Measurements from ENCODE around the gene MED1.
"Not testable (repeated sequence)": the region's sequence is repeated elsewhere in the genome, so short reads cannot be mapped to it uniquely, and the experiment has no call there.

MED1 gene

DNA sequence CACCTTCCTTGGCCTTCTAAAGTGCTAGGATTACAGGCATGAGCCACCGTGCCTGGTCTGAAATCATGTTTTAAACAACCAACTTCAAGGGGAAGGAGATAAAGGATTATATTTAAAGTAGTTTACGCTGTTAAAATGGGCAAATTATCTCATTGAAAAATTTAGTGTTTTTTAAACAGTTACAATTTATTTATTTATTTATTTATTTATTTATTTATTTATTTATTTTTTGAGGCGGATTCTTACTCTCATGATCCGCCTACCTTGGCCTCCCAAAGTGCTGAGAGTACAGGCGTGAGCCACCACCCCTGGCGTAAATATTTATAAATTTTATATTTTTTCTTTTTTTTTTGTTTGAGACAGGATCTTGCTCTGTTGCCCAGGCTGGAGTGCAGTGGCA is 32.4 kb upstream of the MED1 start:
- TF ChIP-seq, protein P1, sequence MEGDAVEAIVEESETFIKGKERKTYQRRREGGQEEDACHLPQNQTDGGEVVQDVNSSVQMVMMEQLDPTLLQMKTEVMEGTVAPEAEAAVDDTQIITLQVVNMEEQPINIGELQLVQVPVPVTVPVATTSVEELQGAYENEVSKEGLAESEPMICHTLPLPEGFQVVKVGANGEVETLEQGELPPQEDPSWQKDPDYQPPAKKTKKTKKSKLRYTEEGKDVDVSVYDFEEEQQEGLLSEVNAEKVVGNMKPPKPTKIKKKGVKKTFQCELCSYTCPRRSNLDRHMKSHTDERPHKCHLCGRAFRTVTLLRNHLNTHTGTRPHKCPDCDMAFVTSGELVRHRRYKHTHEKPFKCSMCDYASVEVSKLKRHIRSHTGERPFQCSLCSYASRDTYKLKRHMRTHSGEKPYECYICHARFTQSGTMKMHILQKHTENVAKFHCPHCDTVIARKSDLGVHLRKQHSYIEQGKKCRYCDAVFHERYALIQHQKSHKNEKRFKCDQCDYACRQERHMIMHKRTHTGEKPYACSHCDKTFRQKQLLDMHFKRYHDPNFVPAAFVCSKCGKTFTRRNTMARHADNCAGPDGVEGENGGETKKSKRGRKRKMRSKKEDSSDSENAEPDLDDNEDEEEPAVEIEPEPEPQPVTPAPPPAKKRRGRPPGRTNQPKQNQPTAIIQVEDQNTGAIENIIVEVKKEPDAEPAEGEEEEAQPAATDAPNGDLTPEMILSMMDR (conservative IDR thresholded peaks at IDR 0.05; ENCODE audit: control insufficient read depth, insufficient read depth, low read depth, low read length), result no peak
- DNase-seq (ENCODE audit: low read depth), result no peak
- H3K4me3 ChIP-seq (ENCODE audit: control insufficient read depth, low read depth, low read length), result no peak overlapping the region

DNA sequence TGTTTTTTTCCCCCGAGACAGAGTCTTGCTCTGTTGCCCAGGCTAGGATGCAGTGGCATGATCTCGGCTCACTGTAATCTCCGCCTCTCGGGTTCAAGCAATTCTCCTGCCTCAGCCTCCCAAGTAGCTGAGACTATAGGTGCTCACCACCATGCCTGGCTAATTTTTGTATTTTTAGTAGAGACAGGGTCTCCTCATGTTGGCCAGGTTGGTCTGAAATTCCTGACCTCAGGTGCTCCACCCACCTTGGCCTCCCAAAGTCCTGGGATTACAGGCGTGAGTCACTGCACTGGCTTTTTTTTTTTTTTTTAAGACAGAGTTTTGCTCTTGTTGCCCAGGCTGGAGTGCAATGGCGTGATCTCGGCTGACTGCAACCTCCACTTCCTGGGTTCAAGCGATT is 28.6 kb upstream of the MED1 start:
- not testable (repeated sequence) for H3K4me3 ChIP-seq (ENCODE audit: control insufficient read depth, low read depth, low read length); DNase-seq (ENCODE audit: low read depth)

DNA sequence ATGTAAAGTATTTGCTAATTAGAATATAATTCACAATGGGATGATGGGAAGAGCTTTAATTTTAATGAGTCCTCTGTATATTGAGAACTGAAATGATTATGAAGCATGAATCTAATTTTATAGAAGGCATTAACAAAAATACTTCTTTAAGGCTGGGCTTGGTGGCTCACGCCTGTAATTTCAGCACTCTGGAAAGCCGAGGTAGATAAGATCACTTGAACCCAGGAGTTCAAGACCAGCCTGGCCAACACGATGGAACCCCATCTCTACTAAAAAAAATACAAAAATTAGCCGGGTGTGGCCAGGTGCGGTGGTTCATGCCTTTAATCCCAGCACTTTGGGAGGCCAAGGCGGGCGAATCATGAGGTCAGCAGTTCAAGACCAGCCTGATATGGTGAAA is 22.2 kb upstream of the MED1 start:
- TF ChIP-seq, protein P1 (conservative IDR thresholded peaks at IDR 0.05; ENCODE audit: control insufficient read depth, insufficient read depth, low read depth, low read length), result no peak
- no peak overlapping the region for H3K4me3 ChIP-seq (ENCODE audit: control insufficient read depth, low read depth, low read length)
- no peak for DNase-seq (ENCODE audit: low read depth)

DNA sequence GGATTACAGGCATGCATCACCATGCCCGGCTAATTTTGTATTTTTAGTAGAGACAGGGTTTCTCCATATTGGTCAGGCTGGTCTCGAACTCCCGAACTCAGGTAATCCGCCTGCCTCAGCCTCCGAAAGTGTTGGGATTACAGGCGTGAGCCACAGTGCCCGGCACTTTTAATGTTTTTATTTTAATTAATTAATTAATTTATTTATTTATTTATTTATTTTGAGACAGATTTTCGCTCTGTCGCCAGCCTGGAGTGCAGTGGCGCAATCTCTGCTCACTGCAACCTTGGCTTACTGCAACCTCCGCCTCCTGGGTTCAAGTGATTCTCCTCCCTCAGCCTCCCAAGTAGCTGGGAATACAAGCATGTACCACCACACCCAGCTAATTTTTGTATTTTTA is 17.5 kb upstream of the MED1 start:
- H3K4me3 ChIP-seq (ENCODE audit: control insufficient read depth, low read depth, low read length); DNase-seq (ENCODE audit: low read depth): not testable (repeated sequence)

DNA sequence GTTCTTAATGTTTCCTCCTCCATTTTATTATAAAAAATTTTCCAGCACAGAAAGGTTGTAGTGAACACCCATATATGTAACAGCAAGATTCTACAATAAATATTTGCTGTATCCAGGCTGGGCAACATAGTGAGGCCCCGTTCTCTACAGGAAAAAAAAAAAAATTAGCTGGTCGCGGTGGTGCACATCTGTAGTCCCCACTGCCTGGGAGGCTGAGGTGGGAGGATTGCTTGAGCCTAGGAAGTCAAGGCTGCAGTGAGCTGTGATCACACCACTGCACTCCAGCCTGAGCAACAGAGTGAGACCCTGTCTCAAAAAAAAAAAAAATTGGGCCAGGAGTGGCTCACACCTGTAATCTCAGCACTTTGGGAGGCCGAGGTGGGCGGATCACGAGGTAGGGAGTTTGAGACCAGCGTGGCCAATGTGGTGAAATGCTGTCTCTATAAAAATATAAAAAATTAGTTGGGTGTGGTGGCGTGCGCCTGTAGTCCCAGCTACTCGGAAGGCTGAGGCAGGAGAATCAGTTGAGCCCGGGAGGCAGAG is 13.6 kb upstream of the MED1 start:
- peak overlapping the region; percentile 89 for H3K4me3 ChIP-seq (ENCODE audit: control insufficient read depth, low read depth, low read length)
- DNase-seq (ENCODE audit: low read depth), result not testable (repeated sequence)

DNA sequence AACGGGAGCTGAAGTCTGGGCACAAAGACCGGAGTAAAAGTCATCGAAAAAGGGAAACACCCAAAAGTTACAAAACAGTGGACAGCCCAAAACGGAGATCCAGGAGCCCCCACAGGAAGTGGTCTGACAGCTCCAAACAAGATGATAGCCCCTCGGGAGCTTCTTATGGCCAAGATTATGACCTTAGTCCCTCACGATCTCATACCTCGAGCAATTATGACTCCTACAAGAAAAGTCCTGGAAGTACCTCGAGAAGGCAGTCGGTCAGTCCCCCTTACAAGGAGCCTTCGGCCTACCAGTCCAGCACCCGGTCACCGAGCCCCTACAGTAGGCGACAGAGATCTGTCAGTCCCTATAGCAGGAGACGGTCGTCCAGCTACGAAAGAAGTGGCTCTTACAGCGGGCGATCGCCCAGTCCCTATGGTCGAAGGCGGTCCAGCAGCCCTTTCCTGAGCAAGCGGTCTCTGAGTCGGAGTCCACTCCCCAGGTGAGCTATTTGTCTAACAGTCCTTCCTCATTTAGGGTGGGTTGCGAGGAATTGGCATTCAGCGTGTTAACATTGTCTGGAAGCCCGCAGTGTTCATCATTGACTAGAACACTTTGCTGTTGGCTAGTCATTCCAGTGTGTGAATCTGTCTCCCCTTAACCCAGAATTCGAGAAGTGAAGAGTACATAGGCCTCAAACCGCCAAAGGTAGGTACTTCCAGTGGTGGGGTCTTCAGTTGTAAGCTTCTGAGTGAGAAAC is 11.7 kb upstream of the MED1 start:
- peak overlapping the region; percentile 89 for H3K4me3 ChIP-seq (ENCODE audit: control insufficient read depth, low read depth, low read length)
- DNase-seq (ENCODE audit: low read depth), result no peak
- TF ChIP-seq, protein P1 (conservative IDR thresholded peaks at IDR 0.05; ENCODE audit: control insufficient read depth, insufficient read depth, low read depth, low read length), result no peak

DNA sequence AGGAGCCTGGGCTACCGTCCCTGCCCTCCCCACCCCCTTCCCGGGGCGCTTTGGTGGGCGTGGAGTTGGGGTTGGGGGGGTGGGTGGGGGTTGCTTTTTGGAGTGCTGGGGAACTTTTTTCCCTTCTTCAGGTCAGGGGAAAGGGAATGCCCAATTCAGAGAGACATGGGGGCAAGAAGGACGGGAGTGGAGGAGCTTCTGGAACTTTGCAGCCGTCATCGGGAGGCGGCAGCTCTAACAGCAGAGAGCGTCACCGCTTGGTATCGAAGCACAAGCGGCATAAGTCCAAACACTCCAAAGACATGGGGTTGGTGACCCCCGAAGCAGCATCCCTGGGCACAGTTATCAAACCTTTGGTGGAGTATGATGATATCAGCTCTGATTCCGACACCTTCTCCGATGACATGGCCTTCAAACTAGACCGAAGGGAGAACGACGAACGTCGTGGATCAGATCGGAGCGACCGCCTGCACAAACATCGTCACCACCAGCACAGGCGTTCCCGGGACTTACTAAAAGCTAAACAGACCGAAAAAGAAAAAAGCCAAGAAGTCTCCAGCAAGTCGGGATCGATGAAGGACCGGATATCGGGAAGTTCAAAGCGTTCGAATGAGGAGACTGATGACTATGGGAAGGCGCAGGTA is 11.0 kb upstream of the MED1 start:
- TF ChIP-seq, protein P1 (conservative IDR thresholded peaks at IDR 0.05; ENCODE audit: control insufficient read depth, insufficient read depth, low read depth, low read length), result no peak
- DNase-seq (ENCODE audit: low read depth), result peak; percentile 32

DNA sequence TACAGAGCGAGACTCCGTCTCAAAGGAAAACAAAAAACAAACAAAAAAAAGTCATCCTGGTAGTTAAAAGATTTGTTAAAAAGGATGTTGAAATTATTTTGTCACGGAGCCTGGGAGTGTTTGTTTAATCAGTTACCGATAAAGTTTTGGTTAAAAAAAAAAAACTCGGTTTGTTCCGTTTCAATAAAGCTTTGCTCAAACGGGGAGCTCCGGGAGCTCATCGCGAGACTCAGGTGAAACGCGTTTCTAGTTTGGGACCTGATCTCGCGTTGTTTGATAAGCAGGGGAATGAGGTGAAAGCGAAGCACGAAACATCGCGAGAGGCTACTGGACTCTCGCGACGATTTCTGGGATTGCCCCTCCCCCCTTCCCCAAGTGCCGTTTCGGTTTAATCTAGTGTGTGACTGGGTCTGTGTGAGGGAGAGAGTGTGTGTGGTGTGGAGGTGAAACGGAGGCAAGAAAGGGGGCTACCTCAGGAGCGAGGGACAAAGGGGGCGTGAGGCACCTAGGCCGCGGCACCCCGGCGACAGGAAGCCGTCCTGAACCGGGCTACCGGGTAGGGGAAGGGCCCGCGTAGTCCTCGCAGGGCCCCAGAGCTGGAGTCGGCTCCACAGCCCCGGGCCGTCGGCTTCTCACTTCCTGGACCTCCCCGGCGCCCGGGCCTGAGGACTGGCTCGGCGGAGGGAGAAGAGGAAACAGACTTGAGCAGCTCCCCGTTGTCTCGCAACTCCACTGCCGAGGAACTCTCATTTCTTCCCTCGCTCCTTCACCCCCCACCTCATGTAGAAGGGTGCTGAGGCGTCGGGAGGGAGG is 10.3 kb upstream of the MED1 start, which contains the start of gene CDK12:
Gene CDK12, plus strand, starts transcription at position 374 of the 813 bp plus-strand sequence. CDS start 586 bp downstream, outside the sequence.
- peak; percentile 100 for DNase-seq (ENCODE audit: low read depth)
- TF ChIP-seq, protein P1 (conservative IDR thresholded peaks at IDR 0.05; ENCODE audit: control insufficient read depth, insufficient read depth, low read depth, low read length), result no peak
- H3K4me3 ChIP-seq (ENCODE audit: control insufficient read depth, low read depth, low read length), result peak within 1 kb of the TSS; percentile 89

More for the DNA sequence above, 11.0 kb upstream of the MED1 start:
- peak overlapping the region; percentile 89 for H3K4me3 ChIP-seq (ENCODE audit: control insufficient read depth, low read depth, low read length)

Measured in fibroblast of mammary gland (primary cell).